Measurements from ENCODE around the gene CASZ1. TPM values are rescaled to one million over a fixed set of nuclear protein-coding genes. Genes with fewer than 3 reads are reported as not detected.

CASZ1 gene
- polyA plus RNA-seq, 1 experiment, result 0.64 TPM

DNA sequence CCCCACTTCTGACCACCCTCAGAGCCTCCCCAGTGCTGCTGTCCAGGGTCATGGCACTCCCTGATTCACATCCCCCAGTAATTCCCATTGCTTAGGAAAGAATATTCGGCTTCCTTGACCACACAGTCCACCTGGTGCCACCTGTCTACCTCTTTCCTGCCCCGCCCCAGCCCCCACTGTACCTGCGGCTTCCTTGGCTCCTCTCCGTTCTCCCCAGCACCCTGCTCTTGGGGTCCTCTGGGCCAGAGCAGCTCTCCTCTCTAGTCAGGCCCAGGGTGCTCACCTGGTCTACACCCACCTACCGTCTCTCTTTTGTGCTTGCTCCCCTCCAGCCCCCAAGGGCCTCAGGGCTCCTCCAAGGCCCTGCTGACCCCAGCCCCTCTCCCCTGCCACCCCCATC, 179.1 kb downstream of the CASZ1 start:
- no peaks in the 10 kb centered on the region for H3K27me3 ChIP-seq (ENCODE audit: control insufficient read depth, insufficient read depth, low read length)
- H3K36me3 ChIP-seq (ENCODE audit: control insufficient read depth, insufficient read depth, low read length), result peaks cover 5% of the 10 kb centered on the region
- H3K4me3 ChIP-seq (ENCODE audit: low read depth, low read length), result no peak overlapping the region
- POLR2A ChIA-PET, result no interaction called here
- CTCF ChIA-PET, result no interaction called here
- no peak for DNase-seq (ENCODE audit: low read depth)
- TF ChIP-seq, protein P1, sequence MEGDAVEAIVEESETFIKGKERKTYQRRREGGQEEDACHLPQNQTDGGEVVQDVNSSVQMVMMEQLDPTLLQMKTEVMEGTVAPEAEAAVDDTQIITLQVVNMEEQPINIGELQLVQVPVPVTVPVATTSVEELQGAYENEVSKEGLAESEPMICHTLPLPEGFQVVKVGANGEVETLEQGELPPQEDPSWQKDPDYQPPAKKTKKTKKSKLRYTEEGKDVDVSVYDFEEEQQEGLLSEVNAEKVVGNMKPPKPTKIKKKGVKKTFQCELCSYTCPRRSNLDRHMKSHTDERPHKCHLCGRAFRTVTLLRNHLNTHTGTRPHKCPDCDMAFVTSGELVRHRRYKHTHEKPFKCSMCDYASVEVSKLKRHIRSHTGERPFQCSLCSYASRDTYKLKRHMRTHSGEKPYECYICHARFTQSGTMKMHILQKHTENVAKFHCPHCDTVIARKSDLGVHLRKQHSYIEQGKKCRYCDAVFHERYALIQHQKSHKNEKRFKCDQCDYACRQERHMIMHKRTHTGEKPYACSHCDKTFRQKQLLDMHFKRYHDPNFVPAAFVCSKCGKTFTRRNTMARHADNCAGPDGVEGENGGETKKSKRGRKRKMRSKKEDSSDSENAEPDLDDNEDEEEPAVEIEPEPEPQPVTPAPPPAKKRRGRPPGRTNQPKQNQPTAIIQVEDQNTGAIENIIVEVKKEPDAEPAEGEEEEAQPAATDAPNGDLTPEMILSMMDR (IDR thresholded peaks at IDR 0.05; ENCODE audit: insufficient read depth, low read depth, low read length), result no peak

DNA sequence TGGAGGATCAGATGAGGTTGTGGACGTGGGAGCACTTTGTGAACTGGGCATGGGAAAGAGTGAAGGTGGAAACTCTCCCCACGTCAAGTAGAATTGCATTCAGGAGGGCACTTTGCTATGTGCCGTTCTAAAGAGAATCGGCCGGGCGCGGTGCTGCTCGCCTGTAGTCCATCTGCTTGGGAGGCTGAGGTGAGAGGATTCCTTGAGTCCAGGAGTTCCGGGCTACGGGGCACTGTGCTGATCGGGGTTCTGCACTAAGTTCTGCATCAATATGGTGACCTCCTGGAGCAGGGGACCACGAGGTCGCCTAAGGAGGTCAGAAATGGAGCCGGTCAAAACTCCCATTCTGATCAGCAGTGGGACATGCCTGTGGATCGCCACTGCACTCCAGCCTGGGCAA, 179.8 kb downstream of the CASZ1 start:
- no peak overlapping the region for H3K4me3 ChIP-seq (ENCODE audit: low read depth, low read length)
- H3K36me3 ChIP-seq (ENCODE audit: control insufficient read depth, insufficient read depth, low read length), result peaks cover 2% of the 10 kb centered on the region
- POLR2A ChIA-PET, result no interaction called here
- no peak for DNase-seq (ENCODE audit: low read depth)
- no peaks in the 10 kb centered on the region for H3K27me3 ChIP-seq (ENCODE audit: control insufficient read depth, insufficient read depth, low read length)
- CTCF ChIA-PET, result no interaction called here
- TF ChIP-seq, protein P1 (IDR thresholded peaks at IDR 0.05; ENCODE audit: insufficient read depth, low read depth, low read length), result no peak

DNA sequence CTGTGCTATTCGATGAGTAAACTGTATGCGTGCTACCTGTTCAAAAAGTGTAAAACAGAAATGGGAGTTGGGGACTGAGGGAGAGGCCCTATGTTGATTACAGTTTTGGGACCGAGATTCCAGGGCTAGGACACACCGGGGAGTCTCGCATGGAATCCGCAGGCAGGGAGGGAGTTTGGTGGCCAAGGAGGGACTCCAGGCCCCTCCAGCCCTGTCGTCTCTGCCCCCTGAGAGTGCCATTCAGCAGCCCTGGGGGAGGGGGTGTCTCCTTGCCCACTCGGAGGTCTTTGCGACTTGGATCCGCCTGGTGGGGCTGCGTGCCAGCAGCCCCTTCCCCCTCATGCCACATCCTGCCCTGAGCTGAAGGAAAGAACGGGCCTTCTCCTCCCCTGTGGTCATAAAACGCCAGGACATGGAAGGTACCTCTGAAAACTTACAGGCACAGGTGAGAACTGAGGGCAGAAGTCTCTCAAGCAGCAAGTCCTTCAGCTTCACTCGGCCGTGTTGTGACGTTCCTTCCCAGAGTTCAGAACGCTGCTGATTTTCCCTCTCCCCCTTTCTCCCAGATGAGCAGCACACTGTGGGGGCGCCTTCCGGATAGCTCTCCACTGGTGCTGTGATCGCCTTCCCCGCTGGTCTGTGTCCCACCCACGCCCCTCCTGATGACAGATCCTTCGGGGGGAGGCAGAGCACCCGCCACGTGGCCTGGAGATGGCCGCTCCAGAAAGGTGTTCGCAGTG, 180.3 kb downstream of the CASZ1 start:
- ChIA-PET CTCF (interaction anchor here (0.5 kb wide), 1 partner anchor 450 kb away, joined by 5 read pairs; no protein-coding TSS in a partner anchor), POLR2A (no interaction called here)
- no peak for DNase-seq (ENCODE audit: low read depth)
- peaks cover 2% of the 10 kb centered on the region for H3K36me3 ChIP-seq (ENCODE audit: control insufficient read depth, insufficient read depth, low read length)
- H3K27me3 ChIP-seq (ENCODE audit: control insufficient read depth, insufficient read depth, low read length), result no peaks in the 10 kb centered on the region
- no peak overlapping the region for H3K4me3 ChIP-seq (ENCODE audit: low read depth, low read length)
- TF ChIP-seq, protein P1 (IDR thresholded peaks at IDR 0.05; ENCODE audit: insufficient read depth, low read depth, low read length), result no peak

DNA sequence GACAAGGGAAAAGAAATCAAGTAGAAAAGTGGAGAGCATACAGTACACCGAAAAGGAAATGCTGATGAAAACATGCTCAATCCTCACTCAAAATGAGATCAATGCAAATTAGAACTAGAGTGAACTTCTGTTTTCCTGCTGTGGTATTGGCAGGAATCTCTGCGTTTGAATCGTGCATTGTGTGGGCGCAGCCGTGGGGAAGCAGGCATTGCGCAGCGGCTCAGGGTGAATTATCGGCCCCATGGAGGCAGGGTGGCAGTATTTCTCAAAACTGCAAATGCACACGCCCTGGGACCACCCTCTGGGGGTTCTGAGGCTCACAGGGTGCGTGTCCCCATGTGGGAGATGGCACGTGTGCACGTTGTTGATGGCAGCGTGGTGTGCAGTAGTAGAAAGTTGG, 181.1 kb downstream of the CASZ1 start:
- Histone ChIP-seq H3K27me3 (ENCODE audit: control insufficient read depth, insufficient read depth, low read length) (no peaks in the 10 kb centered on the region), H3K36me3 (ENCODE audit: control insufficient read depth, insufficient read depth, low read length) (peaks cover 2% of the 10 kb centered on the region), H3K4me3 (ENCODE audit: low read depth, low read length) (no peak overlapping the region)
- POLR2A ChIA-PET, result no interaction called here
- TF ChIP-seq, protein P1 (IDR thresholded peaks at IDR 0.05; ENCODE audit: insufficient read depth, low read depth, low read length), result no peak
- CTCF ChIA-PET, result no interaction called here
- DNase-seq (ENCODE audit: low read depth), result no peak

DNA sequence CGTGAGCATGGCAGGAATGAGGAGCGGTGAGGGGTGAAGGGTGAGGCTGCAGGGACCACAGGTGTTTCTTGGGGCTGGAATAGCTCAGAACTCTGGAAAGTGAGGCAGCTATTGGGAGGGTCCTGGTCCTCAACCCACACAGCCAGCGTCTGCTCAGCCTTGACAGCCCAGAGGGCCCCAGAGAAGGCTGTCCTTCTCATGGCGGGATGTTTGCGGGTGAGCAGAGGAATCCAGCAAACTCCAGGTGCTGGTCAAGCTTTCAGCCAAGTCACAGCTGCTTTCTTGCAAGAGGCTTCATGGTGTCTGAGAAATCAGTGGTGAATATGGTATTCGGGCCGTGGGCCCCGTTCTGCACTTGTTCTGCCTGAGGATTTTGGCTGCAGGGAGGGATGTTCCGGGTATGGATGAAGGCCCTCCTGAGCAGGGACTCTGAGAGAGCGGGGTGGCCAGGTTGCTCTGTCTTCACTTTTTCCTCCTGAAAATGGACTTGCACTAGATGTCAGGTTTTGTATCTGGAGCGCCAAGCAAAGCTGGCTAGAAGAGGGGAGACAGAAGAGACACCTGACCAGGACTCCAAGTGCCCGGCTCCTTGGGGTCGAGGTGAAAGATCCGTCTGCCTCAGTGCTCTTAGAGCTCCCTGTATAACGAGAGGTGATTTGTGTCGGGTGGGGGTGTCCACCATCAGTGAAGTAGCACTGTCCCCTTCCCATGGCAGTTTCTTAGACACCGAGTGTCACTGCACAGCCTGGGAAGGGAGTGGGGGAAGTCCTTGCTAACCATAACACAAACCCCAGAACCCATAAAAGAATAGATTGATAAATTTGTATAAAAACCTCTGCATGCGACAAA, 181.8 kb downstream of the CASZ1 start:
- ChIA-PET POLR2A (no interaction called here), CTCF (no interaction called here)
- DNase-seq (ENCODE audit: low read depth), result no peak
- Histone ChIP-seq H3K4me3 (ENCODE audit: low read depth, low read length) (no peak overlapping the region), H3K27me3 (ENCODE audit: control insufficient read depth, insufficient read depth, low read length) (no peaks in the 10 kb centered on the region), H3K36me3 (ENCODE audit: control insufficient read depth, insufficient read depth, low read length) (peaks cover 2% of the 10 kb centered on the region)
- TF ChIP-seq, protein P1 (IDR thresholded peaks at IDR 0.05; ENCODE audit: insufficient read depth, low read depth, low read length), result no peak
